Keratinocyte (primary cell): ENCODE measurements around the gene NAV3. TPM values are rescaled to one million over a fixed set of nuclear protein-coding genes. Genes with fewer than 3 reads are reported as not detected.
A peak's percentile ranks its signal among the peaks of the same experiment; 100 is the strongest.

Experiments
- DNase-seq: peaks from one replicate; pipeline ENCODE4 v3.0.0-alpha.2; 2011; ENCODE audit warnings: low read depth, missing footprints, low spot score
- FAIRE-seq: peaks from 2 replicates; lab custom pipeline; 2011; peaks lifted over from hg19 to GRCh38; lab: Jason Lieb, UNC
- H2AFZ ChIP-seq: 2 replicates; pipeline ENCODE4 v1.6.0; 2012; ENCODE audit warnings: low read length, control low read depth, inconsistent platforms; ENCODE audit not compliant: control insufficient read depth
- H3K27ac ChIP-seq: 2 replicates; pipeline ENCODE4 v1.5.1; 2011; ENCODE audit warnings: low read length; ENCODE audit not compliant: control insufficient read depth, insufficient read depth
- H3K27me3 ChIP-seq: 3 replicates; pipeline ENCODE4 v1.6.0; 2011; ENCODE audit warnings: low read length; ENCODE audit not compliant: control insufficient read depth, insufficient read depth; ENCODE audit errors: extremely low read depth
- H3K36me3 ChIP-seq, 2 experiments: 2 replicates in 1 of 2; 3 replicates in 1 of 2; pipeline ENCODE4 v1.5.1; 2011; ENCODE audit warnings: low read length in 2 of 2, mild to moderate bottlenecking in 1 of 2; ENCODE audit not compliant: control insufficient read depth in 2 of 2, insufficient read depth in 2 of 2; ENCODE audit errors: extremely low read depth in 1 of 2
- H3K4me1 ChIP-seq: 3 replicates; pipeline ENCODE4 v1.5.1; 2011; ENCODE audit warnings: low read length; ENCODE audit not compliant: control insufficient read depth, insufficient read depth; ENCODE audit errors: extremely low read depth
- H3K4me2 ChIP-seq: 3 replicates; pipeline ENCODE4 v1.6.0; 2011; ENCODE audit warnings: low read depth, low read length; ENCODE audit not compliant: control insufficient read depth, insufficient read depth; ENCODE audit errors: extremely low read depth
- H3K4me3 ChIP-seq, 3 experiments: fragments of 200-600 bp in 1 of 3; sonication (generic) in 1 of 3; 2 replicates in 2 of 3; 3 replicates in 1 of 3; pipeline ENCODE4 v1.5.1; 2011 to 2016; ENCODE audit warnings: low read length in 3 of 3, mild to moderate bottlenecking in 3 of 3, control low read depth in 2 of 3, inconsistent platforms in 1 of 3, low read depth in 1 of 3, mixed read lengths in 1 of 3, mixed run types in 1 of 3, moderate library complexity in 1 of 3; ENCODE audit not compliant: control insufficient read depth in 2 of 3, insufficient read depth in 2 of 3; ENCODE audit errors: extremely low read depth in 1 of 3
- H3K79me2 ChIP-seq: 2 replicates; pipeline ENCODE4 v1.6.0; 2012; ENCODE audit warnings: low read length; ENCODE audit not compliant: control insufficient read depth, insufficient read depth
- H3K9ac ChIP-seq: 3 replicates; pipeline ENCODE4 v1.6.0; 2011; ENCODE audit warnings: low read length; ENCODE audit not compliant: control insufficient read depth, insufficient read depth; ENCODE audit errors: extremely low read depth
- H3K9me1 ChIP-seq: 3 replicates; pipeline ENCODE4 v1.6.0; 2011; ENCODE audit warnings: low read length; ENCODE audit not compliant: control insufficient read depth, insufficient read depth; ENCODE audit errors: extremely low read depth
- H3K9me3 ChIP-seq: 2 replicates; pipeline ENCODE4 v1.5.1; 2012; ENCODE audit warnings: low read depth, low read length; ENCODE audit not compliant: control insufficient read depth
- H4K20me1 ChIP-seq: 3 replicates; pipeline ENCODE4 v1.6.0; 2011; ENCODE audit warnings: low read length; ENCODE audit not compliant: control insufficient read depth, insufficient read depth; ENCODE audit errors: extremely low read depth
- CTCF ChIP-seq, 3 experiments: IDR thresholded peaks in 1 of 3; conservative IDR thresholded peaks in 1 of 3; optimal IDR thresholded peaks in 1 of 3; 2 replicates in 2 of 3; 3 replicates in 1 of 3; pipeline versions ENCODE3 to v1.5.1; 2011; ENCODE audit warnings: low read length in 3 of 3, mild to moderate bottlenecking in 3 of 3, moderate library complexity in 2 of 3, control low read depth in 1 of 3, inconsistent platforms in 1 of 3; ENCODE audit not compliant: insufficient read depth in 2 of 3; ENCODE audit errors: extremely low read depth in 1 of 3
- EZH2 ChIP-seq: IDR thresholded peaks from one replicate; pipeline ENCODE4 v1.6.1; 2012; ENCODE audit warnings: inconsistent platforms, mild to moderate bottlenecking, low read length, moderate library complexity
- dilution Hi-C: fragments of 300-500 bp; cut with MboI; formaldehyde crosslinking; loops from one replicate; pipeline ENCODE4 v1.7.0; 2020; ENCODE audit warnings: low sequenced_read_pairs; ENCODE audit not compliant: extremely low pct_ligation_motif_present
- polyA plus RNA-seq, 5 experiments: library from polyadenylated mRNA; depleted of rRNA in 3 of 5; stranded (reverse) in 3 of 5; stranded (forward) in 1 of 5; unstranded in 1 of 5; fragments of >200 nt; gene quantifications; 1 replicate in 1 of 5; 2 replicates in 3 of 5; 3 replicates in 1 of 5; pipeline versions ENCODE4 v1.2.1 to v1.2.3, GENCODE V29; 2011 to 2012; ENCODE audit warnings: missing spikeins in 2 of 5, low read depth in 1 of 5, low replicate concordance in 1 of 5

Gene NAV3
- polyA plus RNA-seq, 1 donor (not counting 4 experiments of a cell fraction or from before 2014, with no cell fraction given): 22.6 TPM

- TF ChIP-seq EZH2 (no peak), CTCF (optimal IDR thresholded peaks at IDR 0.05 in 1 of 3, IDR thresholded peaks at IDR 0.05 in 1 of 3, conservative IDR thresholded peaks at IDR 0.05 in 1 of 3; ENCODE audit: extremely low read depth in 1 of 3, insufficient read depth in 2 of 3, low read length in 3 of 3) (no peak)
- no peak for DNase-seq
- dilution Hi-C loops: no loop called here
- no peaks in the 10 kb centered on the region for H3K9me1 ChIP-seq
- no peaks in the 10 kb centered on the region for H3K27me3 ChIP-seq
- H4K20me1 ChIP-seq: no peaks in the 10 kb centered on the region
- no peaks in the 10 kb centered on the region for H3K79me2 ChIP-seq
- no peaks in the 10 kb centered on the region for H3K36me3 ChIP-seq
- H3K4me1 ChIP-seq: peaks cover 10% of the 10 kb centered on the region
- H2AFZ ChIP-seq: no peak overlapping the region
- no peak for FAIRE-seq
- H3K4me2 ChIP-seq: no peak overlapping the region
- no peaks in the 10 kb centered on the region for H3K9me3 ChIP-seq
- no peak overlapping the region for H3K4me3 ChIP-seq
- H3K9ac ChIP-seq: no peak overlapping the region
- H3K27ac ChIP-seq: no peak overlapping the region
Measured at GRCh38 chr12:77915071-77915600, 84.4 kb downstream of the NAV3 start.

GRCh38 chr12:77916276-77916675 lies 85.6 kb downstream of the NAV3 start:
- no peak overlapping the region for H3K9ac ChIP-seq
- peaks cover 10% of the 10 kb centered on the region for H3K4me1 ChIP-seq
- H3K4me2 ChIP-seq: peak overlapping the region; percentile 31
- no peak for DNase-seq
- no peaks in the 10 kb centered on the region for H3K9me1 ChIP-seq
- no peaks in the 10 kb centered on the region for H3K9me3 ChIP-seq
- no peak overlapping the region for H3K4me3 ChIP-seq
- H4K20me1 ChIP-seq: no peaks in the 10 kb centered on the region
- dilution Hi-C loops: no loop called here
- TF ChIP-seq EZH2 (no peak), CTCF (optimal IDR thresholded peaks at IDR 0.05 in 1 of 3, IDR thresholded peaks at IDR 0.05 in 1 of 3, conservative IDR thresholded peaks at IDR 0.05 in 1 of 3; ENCODE audit: extremely low read depth in 1 of 3, insufficient read depth in 2 of 3, low read length in 3 of 3) (no peak)
- no peak overlapping the region for H3K27ac ChIP-seq
- H2AFZ ChIP-seq: no peak overlapping the region
- peak; percentile 65 for FAIRE-seq
- H3K79me2 ChIP-seq: no peaks in the 10 kb centered on the region
- H3K27me3 ChIP-seq: no peaks in the 10 kb centered on the region
- no peaks in the 10 kb centered on the region for H3K36me3 ChIP-seq
